M059J (cell line): Measurements from ENCODE around the gene PTER. TPM values are rescaled to one million over a fixed set of nuclear protein-coding genes. Genes with fewer than 3 reads are reported as not detected.
A peak's percentile ranks its signal among the peaks of the same experiment; 100 is the strongest.

ENCODE experiments used
- DNase-seq: peaks from one replicate; pipeline ENCODE4 v3.0.0-alpha.2; 2012; ENCODE audit warnings: low read depth
- total RNA-seq: library from RNA; depleted of rRNA; stranded (reverse); fragments of >200 nt; shearing (Covaris generic); gene quantifications from 2 replicates; pipeline ENCODE4 v1.2.3, GENCODE V29; 2014

Gene PTER
- total RNA-seq, 1 experiment from 2014 or later, result not detected

DNA sequence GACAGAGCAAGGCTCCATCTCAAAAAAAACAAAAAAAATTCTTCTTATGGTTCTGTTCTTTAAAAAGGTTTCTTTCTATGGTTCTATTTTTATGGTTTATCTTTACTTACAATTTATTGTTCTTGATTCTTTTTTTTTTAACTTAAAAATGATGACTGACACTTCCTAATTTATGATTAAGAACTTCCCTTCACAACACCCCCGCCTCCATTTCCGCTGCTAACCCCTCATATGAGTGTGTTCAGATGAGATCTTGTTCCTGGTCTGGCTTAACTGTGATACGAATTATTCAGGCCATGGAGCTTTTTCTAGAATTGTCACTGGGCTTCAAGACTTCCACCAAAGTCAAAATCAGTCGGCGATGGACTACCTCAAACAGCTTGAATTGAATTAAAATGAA is 33.9 kb downstream of the PTER start:
- no peak for DNase-seq

DNA sequence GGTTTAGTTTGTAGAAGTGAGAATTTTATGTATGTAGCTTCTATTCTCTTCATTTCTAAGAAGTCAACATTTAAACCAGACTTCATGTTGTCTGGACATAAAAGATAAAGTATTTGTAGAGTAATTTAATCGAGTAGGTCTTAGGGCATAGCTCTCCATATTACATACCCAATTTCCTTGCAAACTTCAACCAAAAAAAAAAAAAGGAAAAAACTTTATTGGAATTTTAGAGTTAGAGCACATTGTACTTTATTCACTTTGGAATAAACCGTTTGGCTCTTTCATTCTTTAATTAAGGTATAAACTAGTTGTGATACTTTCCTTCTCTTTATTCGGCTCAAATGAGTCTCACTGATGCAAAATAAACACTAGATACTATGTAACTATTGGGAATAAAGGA is 36.0 kb downstream of the PTER start:
- no peak for DNase-seq

GRCh38 chr10:16477757-16478156 is 40.9 kb downstream of the PTER start:
- DNase-seq, result no peak

GRCh38 chr10:16478801-16479200 is 42.0 kb downstream of the PTER start:
- no peak for DNase-seq

DNA sequence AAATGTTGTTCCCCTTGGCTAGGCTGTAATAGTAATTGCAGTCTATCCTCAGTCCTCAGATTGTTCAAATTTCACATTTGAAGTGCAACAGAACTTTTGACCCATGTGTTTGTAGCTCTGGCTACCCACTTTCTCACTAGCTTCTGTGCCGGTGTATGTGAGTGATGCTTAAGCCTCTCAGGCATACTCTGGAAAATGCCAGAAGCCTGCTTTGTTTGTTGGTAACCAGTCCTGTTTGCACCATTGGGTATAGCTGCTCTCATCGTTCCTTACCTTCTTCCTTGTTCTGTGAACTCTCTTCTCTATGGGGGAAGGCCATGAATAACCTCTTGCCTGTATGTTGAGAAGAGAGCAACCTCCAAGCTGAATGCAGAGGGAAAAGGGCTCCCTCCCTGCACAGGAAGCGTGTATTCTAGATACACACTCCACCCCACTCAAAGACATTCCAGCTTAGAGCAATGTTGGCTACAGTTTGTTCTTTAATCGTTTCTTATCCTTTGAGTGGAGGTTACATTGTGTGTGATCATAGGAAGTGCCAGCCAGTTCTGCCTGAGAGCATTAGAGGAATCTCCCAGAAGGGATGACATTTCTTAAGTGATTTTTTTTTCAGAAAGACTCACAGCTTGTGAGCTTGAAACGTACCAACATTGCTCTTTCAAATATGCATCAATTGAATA is 44.4 kb downstream of the PTER start:
- DNase-seq, result no peak

- no peak for DNase-seq
Observed at GRCh38 chr10:16483241-16483917, 46.6 kb downstream of the PTER start.

GRCh38 chr10:16490511-16490910 is 53.7 kb downstream of the PTER start:
- no peak for DNase-seq

DNA sequence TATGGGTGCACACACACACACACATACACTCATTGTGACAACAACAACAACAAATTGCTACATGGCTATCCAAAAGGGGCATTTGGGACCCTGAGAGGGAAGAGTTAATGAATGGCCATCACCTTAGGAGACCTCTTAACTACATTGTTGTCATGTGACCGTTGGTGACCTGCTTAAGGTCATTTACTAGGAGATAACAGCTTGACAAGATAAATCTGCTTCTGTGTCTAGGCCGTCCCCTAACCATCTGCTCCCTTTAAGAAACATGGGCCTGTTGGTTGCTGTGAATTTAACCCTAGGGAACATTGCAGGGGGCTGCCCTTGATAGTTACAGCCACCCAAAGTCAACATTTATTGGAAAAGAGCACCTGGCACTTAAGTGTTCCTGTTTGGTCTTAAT is 55.1 kb downstream of the PTER start:
- no peak for DNase-seq

DNA sequence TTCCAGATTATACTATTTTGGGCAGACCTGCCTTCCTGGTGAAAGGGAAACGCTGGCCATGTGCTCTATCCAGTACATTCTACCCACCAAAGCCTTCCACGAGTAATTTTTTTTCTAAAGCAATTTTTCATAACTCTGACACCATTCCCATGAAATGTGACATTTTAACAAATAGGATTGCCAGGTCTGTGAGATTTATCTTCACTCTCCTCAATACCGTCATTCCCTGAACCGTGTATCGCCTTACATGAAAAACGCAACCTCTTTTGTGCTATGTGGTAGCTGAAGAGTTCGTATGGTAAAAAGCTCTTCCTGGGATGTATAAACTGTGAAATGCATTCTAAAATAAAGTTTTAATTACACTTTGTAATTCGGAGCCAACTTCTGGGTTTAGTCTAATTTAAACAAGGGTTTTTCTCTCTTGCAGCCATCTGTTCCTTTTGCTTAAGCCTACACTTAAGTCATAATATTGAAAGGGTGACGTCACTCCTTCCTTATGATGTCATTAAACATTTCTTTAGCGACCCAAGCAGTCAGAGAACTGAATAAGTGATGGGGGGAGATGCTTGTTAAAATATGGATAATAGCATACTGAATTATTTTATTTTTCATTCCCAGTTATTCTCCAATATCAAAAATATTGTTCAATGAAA is 57.2 kb downstream of the PTER start:
- DNase-seq, result no peak

DNA sequence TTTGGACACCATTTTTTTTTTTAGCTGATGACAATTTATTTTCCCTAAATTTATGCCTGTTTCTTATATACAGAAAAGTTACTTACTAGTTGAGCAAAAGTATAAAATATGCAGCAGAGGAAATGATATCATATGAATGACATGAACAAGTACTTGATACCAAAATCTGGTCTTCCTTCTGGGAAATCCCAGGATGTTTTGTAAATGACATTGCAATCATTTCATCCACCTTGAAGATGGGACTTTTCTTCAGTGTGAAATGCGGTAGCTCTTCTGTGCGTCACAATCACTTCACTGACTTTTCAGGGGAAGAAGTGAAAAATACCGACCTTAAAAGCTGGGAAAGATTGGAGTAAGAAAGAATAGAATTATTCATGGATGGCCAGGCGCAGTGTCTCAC is 61.1 kb downstream of the PTER start:
- no peak for DNase-seq

GRCh38 chr10:16505161-16505560 is 68.4 kb downstream of the PTER start:
- no peak for DNase-seq

DNA sequence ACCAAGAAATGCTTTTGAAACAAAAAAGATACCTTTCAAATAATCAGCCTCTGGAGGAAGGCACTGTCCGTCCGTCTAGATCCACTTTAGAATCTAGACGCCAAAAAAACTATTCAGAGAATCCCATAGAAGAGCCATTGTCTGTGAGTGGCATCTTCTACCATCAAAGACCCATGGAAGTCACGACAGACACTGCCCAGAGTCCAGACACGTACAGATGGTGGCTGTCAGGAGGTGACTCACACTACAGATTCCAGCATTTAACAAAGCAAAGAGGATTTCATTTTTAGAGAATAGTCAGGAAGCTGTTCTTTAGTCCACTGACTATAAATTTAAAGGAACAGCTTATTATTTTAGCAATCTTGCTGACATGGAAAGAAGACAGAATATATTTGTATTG is 73.2 kb downstream of the PTER start:
- DNase-seq, result no peak

- no peak for DNase-seq
Observed at GRCh38 chr10:16510843-16511242, 74.0 kb downstream of the PTER start.

DNA sequence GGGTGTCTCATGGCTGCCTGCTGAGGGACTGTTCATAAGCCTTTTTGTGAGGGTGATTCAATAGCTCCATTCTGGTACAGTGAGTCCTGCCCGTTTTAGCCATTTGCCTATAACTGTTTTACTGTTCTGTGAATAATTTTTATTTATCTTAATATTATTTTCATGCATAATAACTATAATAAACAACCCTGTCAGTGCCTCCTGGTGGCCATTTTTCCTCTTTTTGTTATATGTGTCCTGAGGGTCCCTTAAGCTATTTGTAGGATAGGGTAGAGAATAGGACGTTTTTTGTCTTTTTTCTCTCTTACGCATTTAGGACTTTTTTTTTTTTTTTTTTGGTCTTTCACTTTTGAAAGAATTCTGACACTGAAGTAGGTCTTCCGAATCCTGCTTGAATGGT is 82.0 kb downstream of the PTER start:
- no peak for DNase-seq

DNA sequence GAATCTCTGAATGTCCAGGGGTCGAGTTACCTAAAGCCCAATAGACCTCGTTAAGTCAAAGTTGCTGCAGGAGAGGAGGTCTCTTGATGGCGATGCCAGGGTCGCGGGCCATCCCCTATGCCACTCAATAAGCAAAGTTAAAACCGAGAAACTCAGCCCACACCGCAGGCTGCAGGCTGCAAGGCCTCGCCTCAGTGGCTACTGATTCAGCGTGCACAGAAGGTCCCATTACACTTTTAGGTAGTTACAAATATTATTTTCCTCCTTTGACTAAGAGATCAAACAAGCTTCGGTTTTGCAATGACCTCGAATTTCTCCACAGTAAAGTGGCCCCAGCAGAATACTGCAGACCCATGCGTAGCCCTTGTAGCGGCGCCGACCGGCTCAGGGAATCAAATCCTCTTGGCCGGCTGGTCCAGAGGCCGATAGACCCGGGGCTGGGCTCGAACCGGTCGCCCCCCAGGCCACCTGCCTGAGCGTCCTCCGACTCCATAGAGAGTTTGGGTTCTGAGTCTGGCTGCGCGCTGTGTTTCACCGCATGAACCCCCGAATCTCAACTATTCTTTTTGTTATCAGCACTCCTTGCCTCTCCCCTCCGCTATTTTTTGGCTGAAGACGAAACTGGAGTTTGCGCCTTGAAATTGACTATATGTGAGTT is 82.6 kb downstream of the PTER start:
- no peak for DNase-seq

GRCh38 chr10:16519908-16520861 is 83.4 kb downstream of the PTER start:
- DNase-seq, result no peak

GRCh38 chr10:16520900-16521299 is 84.1 kb downstream of the PTER start:
- no peak for DNase-seq

DNA sequence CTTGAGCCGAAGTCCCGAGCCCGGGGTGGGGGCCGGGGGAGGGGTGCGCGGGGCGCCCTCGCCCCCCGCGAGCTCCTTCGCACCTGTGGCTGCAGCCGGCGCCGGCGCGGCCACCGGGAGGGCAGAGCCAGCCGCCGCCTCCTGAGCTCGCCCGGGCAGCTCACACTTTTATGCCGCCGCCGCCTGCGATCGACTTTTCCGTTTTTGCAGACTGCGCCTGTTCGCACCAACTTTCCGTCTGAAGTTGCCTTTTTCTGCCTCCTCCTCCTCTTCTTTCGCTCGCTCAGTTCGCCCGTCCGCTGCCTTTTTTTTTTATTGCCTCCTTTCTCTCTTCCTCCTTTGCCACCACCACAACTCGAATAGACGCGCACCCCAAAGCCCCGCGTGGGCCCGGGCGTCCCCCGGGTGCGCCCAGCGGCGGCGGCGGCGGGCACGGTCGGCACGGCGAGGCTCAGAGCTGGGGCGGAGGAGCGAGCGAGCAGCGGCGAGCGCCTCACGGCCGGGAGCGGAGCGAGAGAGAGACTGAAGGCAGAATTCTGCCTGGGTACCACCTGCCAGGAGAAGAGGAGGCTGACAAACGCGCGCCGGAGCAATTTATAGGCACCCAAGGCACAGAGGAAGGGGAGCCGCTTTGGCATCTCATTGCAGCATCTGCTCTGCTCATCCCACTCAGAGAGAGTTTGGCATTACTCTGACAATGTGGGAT is 84.7 kb downstream of the PTER start, which contains the start of gene C1QL3:
Gene C1QL3, minus strand, starts transcription at position 569 of the 706 bp plus-strand sequence. CDS start 814 bp downstream, outside the sequence.
- peak; percentile 0 for DNase-seq

- no peak for DNase-seq
Observed at GRCh38 chr10:16527452-16527851, 90.6 kb downstream of the PTER start.

GRCh38 chr10:16529853-16530252 is 93.0 kb downstream of the PTER start:
- DNase-seq, result no peak

GRCh38 chr10:16536155-16536554 is 99.3 kb downstream of the PTER start:
- DNase-seq, result no peak
